Hematopoietic multipotent progenitor cell treated with erythropoietin and hydrocortisone succinate and interleukin-3 and kit ligand, for 15 days (in vitro differentiated cells): ENCODE results near the gene ADAM12.

Experiments used
- DNase-seq: peaks from one replicate; pipeline ENCODE4 v3.0.0-alpha.2; 2015; ENCODE audit warnings: low spot score

Gene ADAM12

DNA sequence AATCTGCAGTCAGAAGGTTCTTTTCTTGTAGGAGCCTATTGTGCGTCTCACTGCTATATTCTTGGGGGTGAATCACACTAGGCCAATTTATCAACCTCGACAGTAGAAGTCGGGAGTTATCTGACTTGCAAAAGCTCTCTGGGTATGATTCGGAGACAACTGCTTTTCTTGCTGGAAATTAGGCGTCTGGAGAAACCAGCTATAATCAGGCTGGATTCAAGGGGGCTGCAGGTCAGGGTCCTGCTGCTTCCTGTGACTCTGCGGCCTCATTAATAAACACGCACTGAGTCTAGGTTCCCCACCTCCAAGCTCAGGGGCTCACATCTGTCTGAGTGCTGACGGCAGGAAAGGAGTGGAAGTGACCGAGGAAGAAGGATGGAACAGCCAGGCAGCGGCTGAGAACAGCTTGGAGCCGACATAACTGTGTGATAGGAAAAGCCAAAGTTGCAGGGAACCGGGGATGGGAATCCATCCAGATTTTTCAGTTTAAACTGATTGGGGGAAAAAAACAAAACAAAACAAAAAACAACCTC is 307.3 kb downstream of the ADAM12 start:
- no peak for DNase-seq

DNA sequence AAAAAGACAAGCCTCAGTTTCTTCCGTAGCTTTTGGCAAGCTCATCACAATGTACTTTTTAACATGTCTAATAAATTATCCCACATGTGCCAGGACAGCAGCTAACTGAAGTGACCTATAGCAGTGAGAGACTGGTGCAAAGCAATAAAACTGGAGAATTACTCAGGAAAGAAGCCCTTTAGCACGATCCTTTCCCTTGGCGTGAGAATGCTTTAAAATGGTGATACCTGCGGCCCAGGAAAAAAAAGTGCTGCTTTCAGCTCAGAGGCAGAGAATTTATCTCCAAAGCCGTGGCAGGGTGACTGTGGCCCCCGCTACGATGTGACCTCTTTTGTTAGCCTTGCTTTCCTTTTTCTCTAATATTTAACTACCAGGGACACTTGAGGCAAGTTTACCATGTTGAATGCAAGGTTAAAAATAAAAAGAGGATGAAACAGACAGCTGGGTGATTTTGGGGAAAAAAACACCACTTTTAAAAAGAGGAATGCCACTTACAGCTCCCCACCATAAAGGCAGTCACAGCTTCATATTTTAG is 307.9 kb downstream of the ADAM12 start:
- DNase-seq = no peak

- DNase-seq = no peak
These were observed 313.3 kb downstream of the ADAM12 start for GRCh38 chr10:126075009-126075408.

DNA sequence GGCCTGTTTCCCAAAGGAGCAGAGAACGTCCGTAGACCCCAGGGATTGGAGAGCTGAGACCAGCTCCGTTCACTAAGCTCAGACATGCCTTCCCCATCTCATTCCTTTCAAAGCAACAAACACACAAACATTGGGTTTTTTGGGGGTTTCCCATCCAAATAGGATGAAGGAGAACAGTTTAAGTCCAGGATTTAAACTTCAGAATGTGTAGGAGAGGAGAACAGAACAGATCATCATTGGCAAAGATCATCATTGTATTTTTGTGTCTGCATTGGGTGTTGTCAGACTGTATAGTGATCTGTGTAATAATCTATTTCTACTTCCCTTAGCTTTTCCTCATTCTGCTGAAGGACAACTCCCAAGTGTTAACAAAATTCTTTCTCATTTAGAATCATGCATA is 314.0 kb downstream of the ADAM12 start:
- DNase-seq = no peak

GRCh38 chr10:126073606-126074005 is 314.7 kb downstream of the ADAM12 start:
- DNase-seq = no peak

- DNase-seq = no peak
These were observed 315.7 kb downstream of the ADAM12 start for GRCh38 chr10:126072622-126073021.

GRCh38 chr10:126070476-126071215 is 317.6 kb downstream of the ADAM12 start:
- no peak for DNase-seq

DNA sequence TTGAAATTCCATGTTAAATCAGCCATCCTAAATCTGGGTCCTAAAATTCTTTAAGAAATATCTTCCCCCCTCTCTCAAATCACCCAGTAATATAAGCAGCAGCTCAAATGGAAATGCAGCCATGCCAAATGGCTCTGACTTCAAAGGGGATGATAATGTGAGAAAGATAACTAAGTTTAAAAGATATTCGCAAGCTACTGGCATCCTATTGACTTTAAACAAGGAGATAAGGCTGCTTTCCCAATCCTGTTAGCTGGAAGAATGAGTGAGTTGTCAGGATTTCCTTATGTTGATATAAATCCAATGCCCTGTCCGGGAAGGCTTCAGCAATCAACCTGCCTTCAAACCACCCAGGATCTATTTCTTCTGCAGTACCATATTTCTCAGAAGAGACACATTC is 320.0 kb downstream of the ADAM12 start:
- no peak for DNase-seq

- no peak for DNase-seq
These were observed 321.8 kb downstream of the ADAM12 start for GRCh38 chr10:126066456-126066855.

DNA sequence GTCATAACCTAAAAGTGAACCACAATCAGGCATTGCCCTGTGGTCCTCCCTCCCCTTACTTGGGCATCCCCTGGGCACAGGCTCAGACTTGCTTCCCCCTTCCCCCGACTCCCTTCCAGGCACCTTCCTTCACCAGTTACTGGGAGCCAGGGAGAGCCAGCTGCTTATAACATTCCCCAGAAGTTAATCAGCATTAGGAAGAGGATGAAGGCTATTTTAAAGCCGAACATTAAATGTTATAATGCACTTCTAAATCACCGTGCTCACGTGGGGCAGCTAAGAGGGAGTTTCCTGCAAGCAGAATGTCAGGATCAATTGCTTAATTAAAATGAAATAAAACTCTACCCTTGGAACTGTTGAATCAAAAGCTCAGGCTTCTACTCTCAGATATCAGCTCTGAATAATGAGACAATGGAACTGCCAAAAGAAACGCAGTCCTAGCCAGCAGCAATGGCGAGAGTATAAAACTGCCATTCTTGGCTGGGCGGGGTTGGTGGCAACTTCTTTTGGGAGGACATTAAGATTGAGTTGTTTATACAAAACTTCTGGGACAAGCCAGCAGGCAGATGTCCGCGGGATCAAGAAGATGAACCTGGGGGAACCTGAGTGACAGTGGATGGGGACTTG is 322.4 kb downstream of the ADAM12 start:
- no peak for DNase-seq

- no peak for DNase-seq
These were observed 323.8 kb downstream of the ADAM12 start for GRCh38 chr10:126064512-126064911.

- no peak for DNase-seq
These were observed 324.9 kb downstream of the ADAM12 start for GRCh38 chr10:126063353-126063791.

DNA sequence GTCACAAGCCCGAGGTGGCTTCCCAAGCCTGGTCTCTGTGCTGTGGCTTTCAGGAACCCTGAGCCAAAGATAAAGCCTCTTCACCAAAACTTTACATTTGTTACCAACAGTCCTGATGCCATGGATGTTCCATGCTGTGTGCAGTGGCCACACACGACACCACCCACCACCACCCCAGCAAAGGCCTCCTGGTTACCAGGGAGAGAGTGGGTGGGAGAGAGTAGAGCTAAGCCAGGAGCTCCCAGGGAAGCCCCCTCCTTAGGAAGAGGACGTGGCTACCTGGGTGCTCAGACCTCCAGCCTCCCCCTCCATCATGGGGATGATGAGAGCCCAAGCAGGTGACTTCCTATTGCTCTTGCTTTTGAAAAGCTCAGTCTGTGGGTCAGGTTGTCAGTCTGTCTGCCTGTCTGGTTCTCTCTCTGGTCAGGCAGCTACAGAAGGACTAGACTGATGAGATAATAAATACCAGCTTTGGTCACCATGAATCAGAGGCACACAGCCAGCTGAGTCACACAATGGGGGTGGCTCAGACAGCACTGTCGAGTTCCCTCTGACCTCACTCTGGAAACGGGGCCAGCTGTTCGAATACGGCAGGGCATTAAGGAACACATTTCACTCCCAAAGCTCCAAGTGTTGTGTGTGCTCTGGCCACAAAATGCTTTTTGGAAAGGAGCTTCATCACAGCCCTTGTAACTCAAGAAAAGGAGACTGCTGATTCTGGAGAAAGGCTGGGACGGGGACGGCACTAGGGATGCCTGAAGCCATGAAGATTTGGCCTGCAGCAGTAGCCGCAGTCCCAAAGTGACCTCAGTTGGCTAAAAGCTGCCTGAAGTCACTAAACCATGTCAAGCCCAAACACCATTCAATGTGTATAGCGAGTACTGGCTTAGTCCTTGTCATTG is 325.9 kb downstream of the ADAM12 start:
- DNase-seq = no peak

DNA sequence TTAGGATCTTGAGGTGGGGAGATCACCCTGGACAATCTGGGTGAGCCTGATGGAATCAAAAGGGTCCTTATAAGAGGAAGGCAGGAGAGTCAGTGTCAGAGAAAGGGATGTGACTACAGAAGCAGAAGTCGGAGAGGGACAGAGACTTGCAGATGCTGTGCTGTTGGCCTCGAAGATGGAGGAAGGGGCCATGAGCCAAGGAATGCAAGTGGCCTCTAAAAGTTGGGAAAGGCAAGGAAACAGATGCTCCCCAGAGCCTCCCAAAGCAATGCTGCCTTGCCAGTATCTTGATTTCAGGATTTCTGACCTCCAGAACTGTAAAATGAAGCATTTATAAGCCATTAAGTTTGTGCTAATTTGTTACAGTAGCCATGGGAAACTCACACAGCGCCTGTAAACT is 326.8 kb downstream of the ADAM12 start:
- DNase-seq = no peak

DNA sequence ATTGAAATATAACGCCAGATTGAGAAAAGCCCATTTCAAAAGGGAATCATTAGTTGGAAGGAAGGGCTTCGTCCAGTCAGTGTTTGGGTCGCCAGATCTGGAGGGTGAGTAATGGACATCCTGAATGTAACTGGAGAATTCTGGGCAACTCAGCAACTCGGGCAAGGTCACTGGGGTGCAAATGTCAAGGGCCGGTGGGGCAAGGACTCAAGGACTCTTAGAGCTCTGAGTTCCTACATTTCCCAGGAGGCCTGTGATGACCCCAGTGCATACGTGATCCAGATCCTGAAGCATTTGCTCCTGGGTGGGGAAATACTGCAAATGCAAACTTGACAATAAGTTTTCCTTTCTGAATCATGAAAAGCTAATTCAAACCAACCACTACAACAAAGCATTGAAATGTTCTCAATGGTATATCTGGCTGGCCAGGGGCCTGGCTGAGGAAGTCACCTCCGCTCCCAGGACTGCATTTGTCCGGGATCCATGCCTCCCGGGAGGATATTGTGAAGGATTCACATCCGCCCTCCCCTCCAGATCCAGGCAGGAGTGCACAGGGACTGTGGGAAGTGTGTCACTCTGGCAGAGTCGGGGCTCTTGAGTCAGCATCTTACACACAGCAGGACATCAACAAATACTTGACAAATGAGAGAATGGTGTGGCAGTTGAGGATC is 327.9 kb downstream of the ADAM12 start:
- DNase-seq = no peak

- no peak for DNase-seq
These were observed 329.0 kb downstream of the ADAM12 start for GRCh38 chr10:126059076-126059826.

DNA sequence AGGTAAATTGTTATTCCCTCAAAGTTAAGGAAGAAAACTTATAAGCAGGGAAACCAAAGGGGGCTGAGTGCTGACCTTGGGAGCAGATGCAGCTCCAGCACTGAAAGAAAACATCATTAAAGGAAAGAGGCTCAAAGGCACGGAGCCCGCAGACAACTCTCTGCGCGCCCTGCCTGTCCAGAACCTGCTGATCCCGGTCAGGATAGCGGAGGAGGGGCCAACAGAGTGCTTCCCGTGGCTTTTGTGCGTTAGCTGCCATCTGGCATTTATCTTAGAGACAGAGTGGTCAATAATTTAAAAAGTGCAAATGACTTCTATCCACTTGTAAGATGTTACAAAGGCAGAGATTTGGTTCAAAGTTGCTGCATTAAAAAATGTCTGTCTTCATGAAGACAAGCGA is 329.8 kb downstream of the ADAM12 start:
- DNase-seq = no peak

- DNase-seq = no peak
These were observed 330.2 kb downstream of the ADAM12 start for GRCh38 chr10:126058104-126058503.

DNA sequence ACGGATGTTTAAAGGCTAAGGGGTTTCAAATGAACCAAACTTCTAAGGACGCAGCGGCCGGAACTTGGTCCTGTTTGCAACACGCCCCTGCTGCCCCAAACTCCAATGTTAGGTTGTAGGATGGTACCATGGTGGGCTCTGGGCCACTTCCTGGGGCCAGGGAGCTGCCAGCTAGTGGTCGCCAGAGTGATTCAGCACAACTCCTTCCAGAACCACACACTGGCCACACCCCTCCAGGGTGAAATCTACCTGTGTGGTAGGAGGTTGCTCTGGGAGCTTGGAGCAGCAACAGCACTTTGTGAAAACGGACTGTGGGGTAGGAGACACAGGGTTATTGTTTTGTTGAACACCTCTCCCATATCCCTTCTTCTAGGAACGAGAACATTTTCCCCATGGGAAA is 330.8 kb downstream of the ADAM12 start:
- no peak for DNase-seq

- DNase-seq = no peak
These were observed 334.1 kb downstream of the ADAM12 start for GRCh38 chr10:126054191-126054590.

DNA sequence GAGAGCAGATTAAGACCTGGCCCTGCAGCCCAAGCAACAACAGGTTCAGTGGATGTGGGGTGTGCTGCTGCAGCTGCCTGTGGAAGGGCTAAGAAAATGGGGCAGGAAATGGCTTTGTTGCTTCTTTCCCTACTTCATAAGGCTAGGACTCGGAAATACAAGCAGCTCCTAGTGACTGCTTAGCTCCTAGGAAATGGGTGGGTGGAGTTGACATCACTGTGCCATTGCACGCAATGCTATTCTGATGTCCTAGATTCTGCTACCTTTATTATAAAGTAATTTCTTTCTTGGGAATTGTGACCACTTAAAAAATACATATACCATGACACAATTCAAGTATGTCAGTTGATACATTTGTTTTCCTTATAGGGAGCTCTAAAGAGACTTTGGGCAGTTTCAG is 336.1 kb downstream of the ADAM12 start:
- no peak for DNase-seq
